Activated T-helper 2 cell treated with anti-CD3 and anti-CD28 coated beads, Interferon-gamma antibody, Interleukin-2, Interleukin-4, amounts not matched to agents 10 μg/mL and 5 μg/mL and 100 μg/mL, durations not matched to agents 14 hours and 24 hours and 36 hours (primary cell): ENCODE results near the gene KRTAP10-1. TPM values are rescaled to one million over a fixed set of nuclear protein-coding genes. Genes with fewer than 3 reads are reported as not detected.
"Not testable (repeated sequence)": the region's sequence is repeated elsewhere in the genome, so short reads cannot be mapped to it uniquely, and the experiment has no call there.

Experiments used
- DNase-seq: peaks from one replicate; pipeline ENCODE4 v3.0.0; 2021; ENCODE audit warnings: low spot score
- H3K27ac Mint-ChIP-seq: one replicate; pipeline ENCODE4 v1.8.0; 2021; ENCODE audit warnings: mixed read lengths
- H3K27me3 Mint-ChIP-seq: one replicate; pipeline ENCODE4 v1.8.0; 2021; ENCODE audit warnings: low read depth, mixed read lengths
- H3K36me3 Mint-ChIP-seq: one replicate; pipeline ENCODE4 v1.8.0; 2021; ENCODE audit warnings: low read depth, mixed read lengths
- H3K4me1 Mint-ChIP-seq: one replicate; pipeline ENCODE4 v1.8.0; 2021; ENCODE audit warnings: low read depth, mixed read lengths
- H3K4me3 Mint-ChIP-seq: one replicate; pipeline ENCODE4 v1.8.0; 2021; ENCODE audit warnings: low read depth, mild to moderate bottlenecking, moderate library complexity, mixed read lengths
- H3K9me3 Mint-ChIP-seq: one replicate; pipeline ENCODE4 v1.8.0; 2021; ENCODE audit warnings: mixed read lengths
- intact Hi-C: fragments of 100-400 bp; cut with micrococcal nuclease; formaldehyde crosslinking; loops from one replicate; pipeline ENCODE4 v1.15.1; 2023
- total RNA-seq: library from RNA; stranded (reverse); gene quantifications from 2 replicates; pipeline ENCODE4 v1.2.3, GENCODE V29; 2022

The KRTAP10-1 gene
- total RNA-seq, 1 donor from 2014 or later, result not detected

DNA sequence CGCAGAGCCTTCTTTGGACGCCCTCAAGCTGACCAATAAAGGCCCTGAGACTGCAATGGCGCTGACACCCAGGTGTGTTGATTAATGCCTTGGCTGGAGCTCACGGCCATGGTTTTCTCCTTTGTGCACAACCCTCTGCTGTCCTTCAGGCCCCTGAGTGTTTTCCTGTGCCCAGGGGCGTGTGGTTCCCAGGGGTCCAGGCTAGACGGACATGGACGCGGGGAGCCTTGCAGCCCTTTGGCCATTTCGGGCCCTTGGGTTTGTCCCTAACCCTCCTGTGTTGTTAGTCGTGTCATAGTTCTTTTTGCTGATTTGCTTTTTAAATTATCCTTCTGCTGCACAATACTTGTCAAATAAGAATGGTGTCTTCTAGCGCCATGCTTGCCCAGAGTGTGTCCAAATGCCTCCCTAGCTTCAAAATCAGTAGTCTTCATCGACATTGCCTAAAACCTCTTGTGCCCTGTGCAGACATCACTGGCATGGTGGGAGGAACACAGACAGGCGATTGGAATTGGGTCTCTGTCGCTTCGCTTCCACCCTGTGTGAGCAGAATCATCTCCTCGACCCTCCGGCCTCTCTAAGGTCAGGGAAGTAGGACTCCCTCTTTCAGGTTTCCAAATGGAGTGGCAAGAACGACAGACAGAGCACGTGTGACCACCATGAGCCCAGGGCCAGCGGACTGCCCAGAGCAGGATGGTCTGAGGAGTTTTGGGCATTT lies 35.5 kb upstream of the KRTAP10-1 start:
- Mint-ChIP-seq H3K27me3 (peaks cover under 1% of the 10 kb centered on the region), H3K4me1 (no peaks in the 10 kb centered on the region), H3K27ac (no peak overlapping the region), H3K4me3 (no peak overlapping the region), H3K36me3 (no peaks in the 10 kb centered on the region), H3K9me3 (peaks cover 29% of the 10 kb centered on the region)
- no peak for DNase-seq
- intact Hi-C loops, result no loop called here

DNA sequence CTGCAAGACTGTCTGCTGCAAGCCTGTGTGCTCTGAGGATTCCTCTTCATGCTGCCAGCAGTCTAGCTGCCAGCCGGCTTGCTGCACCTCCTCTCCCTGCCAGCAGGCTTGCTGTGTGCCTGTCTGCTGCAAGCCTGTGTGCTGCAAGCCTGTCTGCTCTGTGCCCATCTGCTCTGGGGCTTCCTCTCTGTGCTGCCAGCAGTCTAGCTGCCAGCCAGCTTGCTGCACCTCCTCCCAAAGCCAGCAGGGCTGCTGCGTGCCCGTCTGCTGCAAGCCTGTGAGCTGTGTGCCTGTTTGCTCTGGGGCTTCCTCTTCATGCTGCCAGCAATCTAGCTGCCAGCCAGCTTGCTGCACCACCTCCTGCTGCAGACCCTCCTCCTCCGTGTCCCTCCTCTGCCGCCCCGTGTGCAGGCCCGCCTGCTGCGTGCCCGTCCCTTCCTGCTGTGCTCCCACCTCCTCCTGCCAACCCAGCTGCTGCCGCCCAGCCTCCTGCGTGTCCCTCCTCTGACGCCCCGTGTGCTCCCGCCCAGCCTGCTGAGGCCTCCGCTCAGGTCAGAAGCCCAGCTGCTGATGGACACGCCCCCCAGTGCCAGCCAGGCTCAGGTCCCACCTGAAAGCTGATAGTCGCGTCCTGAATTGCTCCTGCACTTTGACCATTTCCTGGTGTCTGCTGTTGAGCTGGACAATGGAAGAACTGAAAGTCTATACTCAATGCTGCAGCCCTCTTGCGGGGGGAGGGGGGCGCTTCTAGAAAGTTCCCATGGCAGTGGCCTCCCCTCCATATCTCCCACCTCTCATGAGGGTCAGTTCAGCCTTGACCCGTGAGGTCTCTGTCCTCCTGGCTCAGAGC lies 34.7 kb upstream of the KRTAP10-1 start:
- no peaks in the 10 kb centered on the region for H3K4me1 Mint-ChIP-seq
- H3K27ac Mint-ChIP-seq, result no peak overlapping the region
- intact Hi-C loops, result no loop called here
- no peaks in the 10 kb centered on the region for H3K36me3 Mint-ChIP-seq
- no peak for DNase-seq
- H3K27me3 Mint-ChIP-seq, result peaks cover 2% of the 10 kb centered on the region
- H3K9me3 Mint-ChIP-seq, result peaks cover 23% of the 10 kb centered on the region
- no peak overlapping the region for H3K4me3 Mint-ChIP-seq

DNA sequence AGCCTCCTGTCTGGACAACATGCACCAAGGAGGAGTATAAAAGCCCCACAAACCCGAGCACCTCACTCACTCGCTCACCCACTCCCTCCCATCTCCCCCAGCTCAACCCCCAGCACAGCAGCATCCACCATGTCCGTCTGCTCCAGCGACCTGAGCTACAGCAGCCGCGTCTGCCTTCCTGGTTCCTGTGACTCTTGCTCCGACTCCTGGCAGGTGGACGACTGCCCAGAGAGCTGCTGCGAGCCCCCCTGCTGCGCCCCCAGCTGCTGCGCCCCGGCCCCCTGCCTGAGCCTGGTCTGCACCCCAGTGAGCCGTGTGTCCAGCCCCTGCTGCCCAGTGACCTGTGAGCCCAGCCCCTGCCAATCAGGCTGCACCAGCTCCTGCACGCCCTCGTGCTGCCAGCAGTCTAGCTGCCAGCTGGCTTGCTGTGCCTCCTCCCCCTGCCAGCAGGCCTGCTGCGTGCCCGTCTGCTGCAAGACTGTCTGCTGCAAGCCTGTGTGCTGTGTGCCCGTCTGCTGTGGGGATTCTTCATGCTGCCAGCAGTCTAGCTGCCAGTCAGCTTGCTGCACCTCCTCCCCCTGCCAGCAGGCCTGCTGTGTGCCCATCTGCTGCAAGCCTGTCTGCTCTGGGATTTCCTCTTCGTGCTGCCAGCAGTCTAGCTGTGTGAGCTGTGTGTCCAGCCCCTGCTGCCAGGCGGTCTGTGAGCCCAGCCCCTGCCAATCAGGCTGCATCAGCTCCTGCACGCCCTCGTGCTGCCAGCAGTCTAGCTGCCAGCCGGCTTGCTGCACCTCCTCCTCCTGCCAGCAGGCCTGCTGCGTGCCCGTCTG lies 33.8 kb upstream of the KRTAP10-1 start, which contains the start of gene KRTAP10-4:
Gene KRTAP10-4 (plus strand): TSS at position 100 of the 827 bp plus-strand sequence. CDS start 30 bp downstream, at position 130.
- H3K4me1 Mint-ChIP-seq, intact Hi-C loops, DNase-seq, H3K36me3 Mint-ChIP-seq, H3K27ac Mint-ChIP-seq, H3K27me3 Mint-ChIP-seq, H3K4me3 Mint-ChIP-seq: not testable (repeated sequence)
- H3K9me3 Mint-ChIP-seq, result peaks cover 23% of the 10 kb centered on the region

DNA sequence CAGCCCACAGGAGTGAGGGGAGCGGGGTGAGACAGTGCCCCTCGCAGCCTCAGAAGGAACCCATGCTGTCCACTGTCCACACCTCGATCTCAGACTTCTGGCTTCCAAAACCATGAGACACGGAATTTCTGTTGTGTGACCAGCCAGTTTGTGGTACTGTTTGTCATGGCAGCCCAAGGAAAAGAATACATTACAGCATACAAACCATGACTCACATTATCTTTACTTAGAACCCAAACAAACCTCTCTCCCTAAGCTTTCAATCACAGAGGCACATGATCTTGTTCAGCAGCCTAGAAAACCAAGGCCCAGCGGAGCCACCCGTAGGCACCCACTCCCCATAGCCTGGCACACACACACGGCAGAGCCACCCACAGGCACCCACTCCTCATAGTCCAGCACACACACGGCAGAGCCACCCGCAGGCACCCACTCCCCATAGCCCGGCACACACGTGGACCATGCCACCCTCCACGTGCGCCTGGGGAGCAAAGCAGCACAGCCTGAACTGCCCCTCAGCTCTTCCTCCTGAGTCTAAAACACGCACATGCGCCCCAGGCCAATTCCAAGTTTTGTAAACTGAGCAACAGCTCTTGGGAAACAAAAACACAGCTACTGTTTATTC lies 33.1 kb upstream of the KRTAP10-1 start:
- H3K9me3 Mint-ChIP-seq, result peaks cover 19% of the 10 kb centered on the region
- DNase-seq, result no peak
- H3K27ac Mint-ChIP-seq, result no peak overlapping the region
- intact Hi-C loops, result no loop called here
- H3K36me3 Mint-ChIP-seq, result no peaks in the 10 kb centered on the region
- no peaks in the 10 kb centered on the region for H3K4me1 Mint-ChIP-seq
- H3K27me3 Mint-ChIP-seq, result peaks cover 2% of the 10 kb centered on the region
- H3K4me3 Mint-ChIP-seq, result no peak overlapping the region

DNA sequence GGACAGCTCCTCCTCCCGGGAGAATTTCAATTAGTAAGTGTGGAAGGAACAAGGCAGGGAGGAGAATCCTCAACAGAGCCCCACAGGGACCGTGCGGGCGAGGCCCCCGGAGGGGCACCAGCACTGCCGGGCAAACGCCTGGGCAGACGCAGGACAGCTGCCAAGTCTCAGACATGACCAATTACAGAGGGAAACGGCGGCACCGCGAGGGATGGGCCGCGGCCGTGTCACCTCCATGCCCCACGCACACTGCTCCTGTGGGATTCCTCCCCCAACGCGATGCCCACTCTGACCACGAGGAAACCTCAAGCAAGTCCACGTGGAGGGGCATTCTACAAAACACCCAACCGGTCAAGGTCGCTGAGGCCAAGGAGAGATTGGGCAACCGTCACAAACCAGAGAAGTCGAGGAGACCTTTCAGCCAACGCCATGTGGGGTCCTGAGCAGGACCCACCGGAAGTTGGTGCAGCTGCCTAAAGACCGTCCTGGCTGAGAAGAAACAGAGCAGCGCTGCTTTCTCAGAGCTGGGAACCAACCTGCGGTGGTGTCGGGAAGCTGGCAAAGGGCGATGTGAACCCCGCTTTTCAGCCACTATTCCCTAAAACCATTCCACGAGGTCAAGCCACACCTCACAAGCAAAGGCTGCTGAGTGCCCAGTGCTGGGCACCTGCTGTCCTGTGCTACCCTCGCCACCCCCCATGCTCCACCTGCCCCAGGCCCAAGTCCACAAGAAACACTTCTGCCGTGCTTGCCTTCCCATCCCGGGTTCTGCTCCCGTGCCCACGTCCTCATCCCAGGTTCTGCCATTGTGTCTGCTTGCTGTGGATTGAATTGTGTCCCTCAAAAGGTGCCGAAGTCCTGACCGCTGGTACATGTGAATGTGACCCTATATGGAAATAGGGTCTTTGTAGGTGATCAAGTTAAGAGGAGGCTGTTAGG lies 32.1 kb upstream of the KRTAP10-1 start:
- Mint-ChIP-seq H3K4me3 (no peak overlapping the region), H3K4me1 (no peaks in the 10 kb centered on the region), H3K36me3 (no peaks in the 10 kb centered on the region), H3K27me3 (peaks cover 2% of the 10 kb centered on the region), H3K27ac (no peak overlapping the region), H3K9me3 (peaks cover 11% of the 10 kb centered on the region)
- intact Hi-C loops, result no loop called here
- no peak for DNase-seq

DNA sequence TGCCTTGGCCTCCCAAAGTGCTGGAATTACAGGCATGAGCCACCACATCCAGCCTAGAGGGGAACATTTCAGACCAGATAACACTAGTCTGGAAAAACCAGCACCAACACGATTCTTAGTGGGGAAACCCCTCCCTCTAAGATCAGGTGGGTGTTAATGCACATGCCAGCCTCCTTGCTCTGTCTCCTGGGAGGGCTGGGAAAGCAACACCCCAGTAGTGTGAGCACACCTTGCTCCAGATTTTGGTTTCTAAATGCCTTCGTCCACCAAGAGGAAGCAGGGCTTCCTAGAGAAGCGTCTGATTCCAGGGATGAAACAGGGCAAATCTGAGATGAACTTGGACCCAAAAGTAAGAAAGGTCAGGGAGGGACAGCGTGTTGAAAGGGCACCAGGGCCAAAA lies 31.3 kb upstream of the KRTAP10-1 start:
- no peak for DNase-seq
- H3K9me3 Mint-ChIP-seq, result peaks cover 6% of the 10 kb centered on the region
- peaks cover 2% of the 10 kb centered on the region for H3K27me3 Mint-ChIP-seq
- H3K4me3 Mint-ChIP-seq, result no peak overlapping the region
- H3K4me1 Mint-ChIP-seq, result no peaks in the 10 kb centered on the region
- no peak overlapping the region for H3K27ac Mint-ChIP-seq
- intact Hi-C loops, result no loop called here
- no peaks in the 10 kb centered on the region for H3K36me3 Mint-ChIP-seq

DNA sequence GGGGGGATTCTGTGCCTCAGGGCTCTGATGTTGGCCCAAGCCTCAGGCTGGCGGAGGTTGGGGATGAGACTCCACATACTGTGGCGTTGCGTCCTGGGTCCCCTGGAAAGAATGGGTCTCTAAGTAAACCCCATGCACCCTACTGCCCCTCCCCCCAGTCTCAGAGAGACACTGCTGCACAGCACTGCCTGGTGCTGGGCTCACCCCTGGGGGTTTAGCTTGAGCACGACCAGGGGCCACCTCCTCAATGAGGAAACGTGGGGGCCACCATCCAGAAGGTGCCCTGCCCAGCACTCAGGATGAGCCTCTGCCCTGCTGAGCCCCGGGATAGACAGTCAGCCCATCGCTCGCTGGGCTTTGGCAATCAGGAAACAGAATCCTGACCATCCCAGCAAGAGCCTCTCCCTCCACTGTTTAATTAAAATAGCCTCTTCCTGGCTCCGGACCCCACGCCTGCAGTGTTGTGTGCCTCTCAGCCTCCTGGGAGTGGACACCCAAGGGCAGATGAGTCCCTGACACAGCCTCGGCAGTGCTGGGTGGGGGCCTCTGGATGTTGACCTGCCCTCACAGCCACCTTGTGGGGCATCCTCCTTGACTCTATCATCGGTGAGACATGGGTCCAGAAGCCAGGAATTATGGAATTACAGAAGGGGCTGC lies 30.0 kb upstream of the KRTAP10-1 start:
- intact Hi-C loops, result no loop called here
- Mint-ChIP-seq H3K27me3 (peaks cover 2% of the 10 kb centered on the region), H3K9me3 (no peaks in the 10 kb centered on the region), H3K4me1 (peaks cover 5% of the 10 kb centered on the region), H3K36me3 (no peaks in the 10 kb centered on the region), H3K27ac (no peak overlapping the region), H3K4me3 (no peak overlapping the region)
- no peak for DNase-seq

DNA sequence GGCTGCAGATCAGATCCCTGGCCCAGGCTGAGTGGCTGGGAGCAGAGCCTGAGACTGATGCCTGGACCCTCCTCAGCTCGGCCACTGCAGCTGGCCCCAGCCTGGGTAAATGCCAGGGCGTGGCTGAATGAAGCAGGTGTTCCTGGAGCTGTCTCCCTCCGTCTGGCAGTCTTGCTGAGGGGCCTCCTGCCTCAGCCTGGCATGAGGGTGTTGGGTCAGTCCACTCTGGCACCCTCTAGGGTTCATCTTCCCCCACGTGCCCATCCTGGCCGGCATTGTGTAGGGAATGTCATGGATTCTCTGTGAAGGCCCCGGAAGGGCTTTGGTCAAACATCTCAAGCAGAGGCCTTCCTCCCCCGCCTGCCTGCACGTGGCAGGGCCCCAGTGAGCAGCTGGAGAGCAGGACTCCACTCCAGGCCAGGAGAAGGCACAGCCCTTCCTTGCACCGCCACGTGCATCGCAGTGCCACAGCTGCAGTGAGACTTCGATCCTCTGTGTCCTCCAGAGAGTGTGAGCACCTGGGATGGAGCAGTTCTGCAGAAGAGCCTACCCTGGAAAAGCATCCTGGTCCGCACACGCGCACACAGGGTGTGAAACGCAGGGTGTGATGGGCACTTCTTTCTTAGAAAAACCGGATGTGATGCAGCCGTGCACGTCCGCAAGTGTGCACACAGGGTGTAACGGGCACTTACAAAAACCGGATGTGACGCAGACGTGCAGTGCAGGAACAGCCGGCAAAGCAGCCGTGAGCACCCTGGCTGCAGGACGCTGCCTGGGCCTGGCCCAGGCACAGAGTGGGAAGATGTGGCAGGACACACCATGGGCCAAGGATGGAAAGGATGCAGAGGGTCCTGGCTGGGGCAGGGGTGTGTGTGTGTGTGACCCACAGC lies 28.9 kb upstream of the KRTAP10-1 start:
- Mint-ChIP-seq H3K27ac (no peak overlapping the region), H3K4me3 (no peak overlapping the region), H3K27me3 (peaks cover 2% of the 10 kb centered on the region), H3K36me3 (no peaks in the 10 kb centered on the region), H3K9me3 (no peaks in the 10 kb centered on the region), H3K4me1 (peaks cover 12% of the 10 kb centered on the region)
- no peak for DNase-seq
- intact Hi-C loops, result no loop called here

DNA sequence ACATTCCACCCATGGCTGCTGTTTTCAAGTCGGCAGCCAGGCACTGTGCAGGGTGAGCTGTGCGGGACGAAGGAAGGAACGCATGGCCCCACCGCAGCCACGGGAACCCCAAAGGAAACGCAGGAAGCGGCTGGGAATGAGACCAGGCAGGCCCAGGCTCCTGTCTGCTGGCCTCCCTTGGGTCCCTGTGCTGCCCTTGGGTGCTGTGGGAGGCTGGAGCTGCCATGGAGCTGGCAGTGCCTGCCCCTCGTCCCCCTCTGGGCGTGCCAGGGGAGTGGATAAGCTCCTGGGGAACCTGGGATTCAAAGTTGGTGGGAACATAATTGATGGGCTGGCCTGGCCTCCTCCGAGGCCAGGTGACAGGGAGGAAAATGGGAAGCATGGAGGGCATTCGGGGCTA lies 28.3 kb upstream of the KRTAP10-1 start:
- H3K4me1 Mint-ChIP-seq, result peaks cover 12% of the 10 kb centered on the region
- peaks cover under 1% of the 10 kb centered on the region for H3K9me3 Mint-ChIP-seq
- no peaks in the 10 kb centered on the region for H3K36me3 Mint-ChIP-seq
- intact Hi-C loops, result no loop called here
- H3K27me3 Mint-ChIP-seq, result peaks cover 4% of the 10 kb centered on the region
- no peak overlapping the region for H3K4me3 Mint-ChIP-seq
- H3K27ac Mint-ChIP-seq, result no peak overlapping the region
- DNase-seq, result no peak

DNA sequence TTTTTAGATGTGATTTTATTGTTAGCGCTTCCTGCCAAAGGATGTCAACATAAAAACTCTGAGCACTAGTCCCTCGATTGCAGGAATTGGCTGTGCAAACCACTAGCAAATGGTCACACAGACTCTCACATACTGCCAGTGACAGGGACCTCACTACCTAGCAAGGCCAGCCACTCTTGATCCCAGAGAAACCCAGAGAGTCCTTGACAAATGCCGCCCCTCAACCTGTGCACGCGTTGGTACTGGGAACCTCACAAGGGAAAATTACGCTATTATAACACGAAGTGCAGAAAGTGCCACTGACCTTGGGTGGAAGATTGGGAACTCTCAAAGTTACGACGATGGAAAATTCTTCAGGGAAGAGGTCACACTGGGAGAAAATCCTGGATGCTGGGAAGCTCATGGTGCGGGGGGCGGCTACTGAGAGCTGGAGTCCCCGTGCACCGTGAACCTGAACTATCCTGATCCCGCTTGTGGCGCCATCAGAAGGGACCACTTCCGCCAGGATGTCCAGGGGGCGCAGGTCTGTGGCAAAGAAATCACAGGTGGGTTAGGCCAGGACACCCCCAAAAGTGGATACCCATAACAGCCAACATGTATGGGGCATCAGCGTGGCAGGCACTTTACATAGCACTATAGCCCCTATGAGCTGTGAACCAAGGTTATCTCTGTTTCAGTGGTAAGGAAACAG lies 27.6 kb upstream of the KRTAP10-1 start:
- H3K9me3 Mint-ChIP-seq, result peaks cover 4% of the 10 kb centered on the region
- intact Hi-C loops, result no loop called here
- H3K27ac Mint-ChIP-seq, result no peak overlapping the region
- no peak overlapping the region for H3K4me3 Mint-ChIP-seq
- DNase-seq, result no peak
- H3K27me3 Mint-ChIP-seq, result peaks cover 6% of the 10 kb centered on the region
- H3K4me1 Mint-ChIP-seq, result peaks cover 12% of the 10 kb centered on the region
- H3K36me3 Mint-ChIP-seq, result no peaks in the 10 kb centered on the region
